Omental fat pad (tissue), 4 donors: ENCODE measurements around the gene RESP18. TPM values are rescaled to one million over a fixed set of nuclear protein-coding genes. Genes with fewer than 3 reads are reported as not detected.

Experiments used
- ATAC-seq: fragments of 150-250 bp; one replicate; pipeline ENCODE4 v1.9.1; 2016; ENCODE audit warnings: mild to moderate bottlenecking, moderate library complexity; ENCODE audit not compliant: low FRiP score
- DNase-seq: peaks from one replicate; pipeline ENCODE4 v3.0.0-alpha.2; 2019; ENCODE audit warnings: low spot score
- total RNA-seq, 4 donors: library from RNA; depleted of rRNA; stranded (reverse); fragments of >200 nt; gene quantifications; one replicate each; pipeline ENCODE4 v1.1.0, GENCODE V29; 2016
- TF ChIP-seq, protein P1 (sequence below), 3 donors: fragments of 450-650 bp; IDR thresholded peaks; one replicate each; pipeline ENCODE4 v1.5.1; 2016 to 2017; ENCODE audit warnings: antibody characterized with exemption in 3 of 3, mild to moderate bottlenecking in 3 of 3, moderate library complexity in 2 of 3

The RESP18 gene
- total RNA-seq, 4 donors from 2014 or later = not detected

DNA sequence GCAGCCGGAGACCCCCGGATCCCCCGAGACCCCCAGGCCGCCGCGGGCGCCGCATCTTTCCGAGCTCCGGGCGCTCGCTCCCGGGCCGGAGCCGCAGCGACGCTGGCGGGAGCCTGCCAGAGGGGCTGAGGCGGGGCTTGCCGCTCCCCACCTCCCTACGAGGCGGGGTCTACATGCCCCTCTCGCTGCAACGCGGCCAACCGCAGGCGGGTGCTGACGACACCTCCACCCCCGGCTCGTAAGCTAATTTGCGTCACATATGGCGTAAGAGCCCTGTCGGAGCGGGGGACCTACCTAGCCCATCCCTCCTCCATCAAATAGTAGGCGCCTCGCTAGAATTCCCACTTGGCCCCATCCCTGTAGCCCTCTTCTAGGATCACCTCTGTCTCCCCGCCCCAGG lies 23.3 kb downstream of the RESP18 start, which contains the start of gene PTPRN:
TSS of gene PTPRN (minus strand) at position 124 of the 400 bp plus-strand sequence. CDS start at position 55, 69 bp downstream.
- no peak for ATAC-seq
- TF ChIP-seq, protein P1, sequence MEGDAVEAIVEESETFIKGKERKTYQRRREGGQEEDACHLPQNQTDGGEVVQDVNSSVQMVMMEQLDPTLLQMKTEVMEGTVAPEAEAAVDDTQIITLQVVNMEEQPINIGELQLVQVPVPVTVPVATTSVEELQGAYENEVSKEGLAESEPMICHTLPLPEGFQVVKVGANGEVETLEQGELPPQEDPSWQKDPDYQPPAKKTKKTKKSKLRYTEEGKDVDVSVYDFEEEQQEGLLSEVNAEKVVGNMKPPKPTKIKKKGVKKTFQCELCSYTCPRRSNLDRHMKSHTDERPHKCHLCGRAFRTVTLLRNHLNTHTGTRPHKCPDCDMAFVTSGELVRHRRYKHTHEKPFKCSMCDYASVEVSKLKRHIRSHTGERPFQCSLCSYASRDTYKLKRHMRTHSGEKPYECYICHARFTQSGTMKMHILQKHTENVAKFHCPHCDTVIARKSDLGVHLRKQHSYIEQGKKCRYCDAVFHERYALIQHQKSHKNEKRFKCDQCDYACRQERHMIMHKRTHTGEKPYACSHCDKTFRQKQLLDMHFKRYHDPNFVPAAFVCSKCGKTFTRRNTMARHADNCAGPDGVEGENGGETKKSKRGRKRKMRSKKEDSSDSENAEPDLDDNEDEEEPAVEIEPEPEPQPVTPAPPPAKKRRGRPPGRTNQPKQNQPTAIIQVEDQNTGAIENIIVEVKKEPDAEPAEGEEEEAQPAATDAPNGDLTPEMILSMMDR (IDR thresholded peaks at IDR 0.05) = no peak
- no peak for DNase-seq

DNA sequence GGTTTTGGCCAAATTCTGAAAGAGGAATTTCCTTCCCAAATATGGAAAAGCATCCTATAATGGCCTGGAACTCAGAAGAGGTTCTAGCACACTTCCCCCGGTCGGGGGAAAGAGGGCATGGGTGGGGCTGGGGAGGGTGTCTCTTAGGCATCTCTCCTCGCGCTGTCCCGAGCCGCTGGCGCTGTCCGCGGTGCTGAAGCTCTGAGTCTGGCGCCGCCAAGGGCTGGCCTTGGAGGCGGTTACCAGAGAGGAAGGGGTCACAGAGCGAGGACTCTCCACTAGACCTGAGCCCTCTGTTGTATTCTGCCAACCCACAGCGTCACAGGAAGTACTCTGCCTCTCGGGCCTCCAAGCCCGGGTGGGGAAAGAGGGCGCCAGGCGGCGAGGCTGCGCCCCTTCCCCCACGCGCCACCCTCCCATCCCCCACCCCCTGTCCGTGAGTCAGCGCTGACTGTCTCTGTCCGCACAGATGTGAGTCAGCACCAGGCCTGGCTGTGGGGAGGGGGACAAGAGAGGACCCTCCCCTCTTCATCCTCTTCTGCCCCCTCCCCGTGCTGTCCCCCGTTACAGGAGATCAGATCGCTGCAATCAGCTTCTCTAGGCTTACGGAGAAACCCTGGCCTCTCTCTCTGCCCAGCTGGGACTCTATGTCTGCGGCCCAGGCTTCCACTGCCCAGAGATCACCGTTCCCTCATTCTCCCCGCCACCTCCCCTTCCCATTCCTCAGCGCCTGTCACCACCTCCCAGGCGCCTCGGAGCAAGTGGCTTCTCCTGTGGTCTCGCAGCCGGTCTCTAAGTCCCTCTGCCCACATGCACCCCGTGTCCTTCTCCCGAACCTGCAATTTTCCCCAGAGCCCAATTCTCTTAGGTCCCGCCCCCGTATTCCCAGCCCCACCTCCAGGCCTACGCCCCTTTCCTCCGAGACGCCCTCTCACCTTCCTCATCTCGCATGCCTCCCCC lies 24.1 kb downstream of the RESP18 start:
- ATAC-seq (peak; percentile 71), DNase-seq (no peak)
- TF ChIP-seq, protein P1 (IDR thresholded peaks at IDR 0.05) = no peak

DNA sequence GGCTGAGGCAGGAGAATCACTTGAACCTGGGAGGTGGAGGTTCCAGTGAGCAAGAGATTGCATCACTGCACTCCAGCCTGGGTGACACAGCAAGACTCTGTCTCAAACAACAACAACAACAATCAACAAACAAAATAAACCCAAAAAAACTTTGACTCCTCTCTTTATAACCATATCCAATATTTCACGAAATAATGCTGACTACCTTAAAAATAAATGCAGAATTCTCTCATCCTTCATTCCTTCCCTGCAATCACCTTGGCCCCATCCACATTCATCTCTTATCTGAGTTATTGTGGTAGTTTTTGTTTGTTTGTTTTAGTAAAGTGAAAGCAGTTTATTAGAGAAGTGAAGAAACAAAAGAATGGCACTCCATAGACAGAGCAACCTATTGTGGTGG lies 26.5 kb downstream of the RESP18 start:
- ATAC-seq = no peak
- TF ChIP-seq, protein P1 (IDR thresholded peaks at IDR 0.05) = no peak
- DNase-seq = no peak

DNA sequence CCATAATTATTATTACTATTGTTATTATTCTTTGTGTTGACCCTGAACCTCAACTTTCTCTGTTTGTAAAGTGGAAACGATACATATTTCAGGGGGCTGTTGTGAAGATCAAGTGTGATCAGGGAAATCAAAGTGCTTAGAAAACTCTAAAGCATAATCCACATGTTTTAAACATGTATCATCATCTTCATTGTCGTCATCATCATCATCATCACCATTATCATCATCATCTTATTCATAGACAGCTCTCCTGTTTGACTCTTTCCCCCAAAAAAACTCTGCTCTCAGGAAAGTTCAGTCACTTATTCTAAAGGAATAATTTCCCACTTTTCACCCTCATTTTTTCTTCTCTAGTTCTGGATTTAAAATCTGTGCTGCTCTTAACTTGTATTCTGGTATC lies 28.3 kb downstream of the RESP18 start:
- DNase-seq (no peak), ATAC-seq (no peak)
- TF ChIP-seq, protein P1 (IDR thresholded peaks at IDR 0.05) = no peak

DNA sequence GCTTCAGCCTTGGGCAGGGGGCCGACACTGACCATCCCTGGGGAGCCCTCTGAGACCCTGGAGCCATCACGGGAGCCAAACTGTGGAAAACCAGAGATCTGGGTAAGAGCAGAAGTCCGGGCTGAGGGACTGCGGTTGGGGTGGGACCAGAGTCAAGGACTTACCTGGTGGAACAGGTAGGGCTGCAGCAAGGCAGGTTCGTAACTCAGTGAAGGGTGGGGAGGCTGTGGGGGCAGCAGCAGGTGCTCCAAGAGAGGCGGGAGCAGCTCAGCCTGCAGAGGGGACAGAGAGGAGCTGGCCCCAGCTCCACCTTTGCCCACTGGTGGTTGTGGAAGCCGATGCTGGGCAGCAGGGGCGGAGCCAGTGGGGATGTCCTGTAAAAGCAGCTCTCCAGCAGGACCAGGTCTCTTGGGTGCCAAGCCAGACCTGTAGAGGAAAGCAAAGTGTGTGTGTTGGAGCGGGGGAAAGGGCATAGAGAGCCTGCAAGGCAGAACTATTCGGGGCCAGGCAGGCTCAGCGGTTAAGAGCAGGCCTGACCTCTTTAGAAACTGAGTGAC lies 30.1 kb downstream of the RESP18 start:
- TF ChIP-seq, protein P1 (IDR thresholded peaks at IDR 0.05) = no peak
- ATAC-seq (no peak), DNase-seq (no peak)

DNA sequence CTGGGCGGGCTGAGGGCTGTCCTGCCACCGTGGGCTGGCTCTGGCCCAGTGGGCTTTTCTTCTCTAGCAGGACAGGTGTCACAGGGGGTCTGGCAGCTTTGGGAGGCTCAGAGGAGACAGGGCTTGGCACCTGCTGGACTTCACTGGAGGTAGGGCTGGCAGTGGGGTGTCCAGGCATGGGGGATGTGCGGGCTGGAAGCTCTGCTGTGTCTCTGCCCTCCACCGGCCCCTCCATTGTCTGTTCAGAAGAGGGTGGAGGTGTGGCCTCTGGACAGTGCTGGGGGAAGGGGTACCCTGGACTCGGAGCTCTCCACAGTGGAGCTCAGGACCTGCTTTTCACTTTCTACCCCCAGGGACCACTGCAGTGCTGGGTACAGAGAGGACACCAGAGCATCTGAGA lies 32.5 kb downstream of the RESP18 start:
- ATAC-seq (no peak), DNase-seq (no peak)
- TF ChIP-seq, protein P1 (IDR thresholded peaks at IDR 0.05) = no peak
